D721Med (cell line): ENCODE data around the gene TRDN.

Source experiments
- DNase-seq: peaks from one replicate; pipeline ENCODE4 v3.0.0; 2011; ENCODE audit warnings: low spot score; ENCODE audit not compliant: insufficient read length
- FAIRE-seq: peaks from 2 replicates; lab custom pipeline; 2011; peaks lifted over from hg19 to GRCh38; lab: Jason Lieb, UNC
- CTCF ChIP-seq: IDR thresholded peaks from 2 replicates; pipeline ENCODE4 v1.5.1; 2012; ENCODE audit warnings: mild to moderate bottlenecking, control low read depth; ENCODE audit not compliant: insufficient read depth; ENCODE audit errors: missing control alignments

Gene TRDN

DNA sequence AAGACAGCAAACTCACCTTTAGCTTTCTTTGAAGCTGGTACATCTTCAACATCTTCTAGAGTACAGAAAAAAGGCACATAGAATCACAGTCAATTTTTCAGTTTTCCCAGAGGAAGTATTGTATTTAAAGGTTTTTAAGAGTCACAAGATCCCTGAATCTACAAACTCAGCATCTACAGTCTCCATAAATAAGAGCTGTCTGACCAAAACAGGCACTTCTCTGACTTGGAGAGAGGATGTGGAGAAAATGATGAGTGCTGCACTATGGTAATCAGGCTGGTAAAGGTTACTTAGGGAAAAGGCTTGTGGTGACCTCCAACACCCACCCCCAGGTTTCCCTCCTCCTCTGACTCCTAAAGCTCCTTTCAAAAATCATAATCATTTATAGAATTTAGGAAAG, 412.7 kb downstream of the TRDN start:
- FAIRE-seq, result no peak

GRCh38 chr6:123223461-123223860, 413.3 kb downstream of the TRDN start:
- FAIRE-seq (no peak), DNase-seq (no peak)
- no peak for TF ChIP-seq CTCF

More for the DNA sequence above, 412.7 kb downstream of the TRDN start:
- no peak for DNase-seq
- TF ChIP-seq CTCF, result no peak

- FAIRE-seq (no peak), DNase-seq (no peak)
- TF ChIP-seq CTCF, result no peak
Observed at GRCh38 chr6:123215211-123215610, 421.5 kb downstream of the TRDN start.

DNA sequence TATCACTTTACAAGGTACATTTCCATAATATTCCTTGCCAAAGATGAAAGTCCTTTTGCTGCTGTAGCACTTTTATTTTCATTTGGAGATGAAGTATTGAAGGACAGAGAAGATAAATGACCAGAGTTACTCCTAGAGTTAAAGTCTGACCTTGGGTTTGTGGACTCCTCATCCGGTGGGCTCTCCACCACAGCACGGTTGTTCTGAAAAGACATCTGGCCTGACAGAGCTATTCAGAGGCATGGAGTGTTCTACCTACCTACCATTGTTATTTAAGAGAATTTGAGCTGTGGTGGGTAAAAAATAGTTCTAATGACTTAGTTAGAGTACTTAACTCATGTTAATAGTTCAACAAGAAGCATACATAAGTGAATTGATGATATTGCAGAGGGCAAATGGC, 422.3 kb downstream of the TRDN start:
- no peak for TF ChIP-seq CTCF
- FAIRE-seq, result no peak
- DNase-seq, result no peak

DNA sequence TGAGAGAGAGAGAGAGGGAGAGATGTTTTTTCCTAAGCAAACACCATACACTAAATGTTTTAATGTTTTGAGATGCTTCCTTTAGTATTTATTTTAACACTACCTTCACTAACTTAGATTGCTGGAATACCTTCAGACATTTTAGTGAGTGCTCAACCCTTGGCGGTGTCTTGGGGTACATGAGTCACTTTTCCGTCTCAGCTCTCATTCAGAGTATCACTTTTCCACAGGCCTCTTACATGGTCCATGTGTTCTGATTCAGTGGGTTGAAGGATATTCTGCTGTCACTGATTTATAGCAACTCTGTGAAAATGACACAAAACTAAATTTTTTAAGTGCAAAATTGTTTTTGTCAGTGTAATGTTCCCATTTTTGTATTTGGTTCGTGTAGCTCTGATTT, 422.8 kb downstream of the TRDN start:
- no peak for TF ChIP-seq CTCF
- DNase-seq (no peak), FAIRE-seq (no peak)

DNA sequence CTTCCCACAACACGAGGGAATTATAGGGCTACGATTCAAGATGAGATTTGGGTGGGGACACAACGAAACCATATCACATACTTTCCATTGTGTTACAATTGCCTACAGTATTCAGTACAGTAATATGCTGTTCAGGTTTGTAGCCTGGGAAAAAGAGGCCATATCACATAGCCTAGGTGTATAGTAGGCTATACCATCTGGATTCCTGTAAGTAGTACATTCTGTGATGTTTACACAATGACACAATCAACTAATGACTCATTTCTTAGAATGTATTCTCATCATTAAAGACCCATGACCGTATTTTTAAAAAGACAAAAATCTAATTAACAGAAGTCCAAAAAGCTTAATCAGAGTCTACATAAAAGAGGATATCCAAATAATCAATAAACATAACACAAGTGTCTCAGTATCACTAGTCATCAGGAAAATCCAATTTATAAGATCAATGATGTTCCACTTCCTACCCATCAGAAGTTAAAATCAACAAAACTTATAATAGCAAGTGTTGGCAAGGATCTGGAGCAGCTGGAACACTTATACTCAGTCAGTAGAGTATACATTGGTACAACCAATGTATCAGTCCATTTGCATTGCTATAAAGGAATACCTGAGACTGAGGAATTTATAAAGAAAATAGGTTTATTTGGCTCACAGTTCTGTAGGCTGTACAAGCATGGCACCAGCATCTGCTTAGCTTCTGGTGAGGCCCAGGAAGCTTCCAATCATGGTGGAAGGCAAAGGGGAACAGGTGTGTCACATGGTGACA, 424.8 kb downstream of the TRDN start:
- TF ChIP-seq CTCF, result no peak
- FAIRE-seq (no peak), DNase-seq (no peak)

GRCh38 chr6:123210645-123211044, 426.1 kb downstream of the TRDN start:
- no peak for TF ChIP-seq CTCF
- FAIRE-seq (no peak), DNase-seq (no peak)
